Heart left ventricle (tissue), 13 donors: ENCODE results near the gene LRP1-AS.

ENCODE experiments used
- CTCF ChIP-seq, 12 donors: fragments of 200-600 bp; sonication (generic) in 4 of 12; IDR thresholded peaks; one replicate each; pipeline versions ENCODE4 v1.5.0 to v1.8.0; 2018 to 2022; ENCODE audit warnings: antibody characterized with exemption in 12 of 12, mild to moderate bottlenecking in 5 of 12
- POLR2A ChIP-seq, 2 donors: fragments of 450-650 bp; IDR thresholded peaks; one replicate each; pipeline ENCODE4 v1.6.1; 2017; ENCODE audit warnings: antibody characterized with exemption in 2 of 2, mild to moderate bottlenecking in 2 of 2, moderate library complexity in 2 of 2
- donor health status: ischemic (EF 13 %, LVEDD 7.1; RV severe dilation, severe dysfunction).
- donor health status: DM: no; HTN: yes; CAD: no.
- donor health status: DM: no; HTN: no; CAD: no.
- donor health status: ischemic (EF 25% LVEDD 6.9; RV normal size, moderate dysfunction).
- donor health status: ischemic (EF 25% LVEDD 5.7; RV mildly dilated, moderate dysfunction).
- donor health status: ischemic (EF 35%, LVEDD 5.7; RV mildly dilated, moderate dysfunction).
- donor health status: nonischemic (EF 11% LVEDD 7.7; RV severe dilation, severe dysfunction).
- donor health status: DM: yes; HTN: yes; CAD: no.
- donor health status: PGD.
- donor health status: ischemic (EF 29% LVEDD 5.4; RV normal size, mild dysfunction).
- donor health status: nonischemic (EF 23%, LVEDD 6.1; RV moderate dilation, normal function).

GRCh38 chr12:57162553-57163125, 15.2 kb upstream of the LRP1-AS start:
- TF ChIP-seq CTCF (IDR thresholded peaks at IDR 0.05): no peak
- TF ChIP-seq POLR2A (IDR thresholded peaks at IDR 0.05): no peak
